Testis (tissue), 2 donors: ENCODE results near the gene CACNA1C.

Source experiments
- CTCF ChIP-seq, 3 experiments: fragments of 450-650 bp in 2 of 3; fragments of 200-600 bp in 1 of 3; sonication (generic) in 1 of 3; IDR thresholded peaks; one replicate each; pipeline ENCODE4 v1.5.1; 2016 to 2019; ENCODE audit warnings: antibody characterized with exemption in 3 of 3, mild to moderate bottlenecking in 2 of 3, moderate library complexity in 1 of 3
- POLR2A ChIP-seq: fragments of 450-650 bp; IDR thresholded peaks from one replicate; pipeline ENCODE4 v1.6.1; 2017; ENCODE audit warnings: antibody characterized with exemption, mild to moderate bottlenecking, moderate library complexity

- TF ChIP-seq CTCF (IDR thresholded peaks at IDR 0.05), result no peak
- no peak for TF ChIP-seq POLR2A
These were observed 358.2 kb downstream of the CACNA1C start for GRCh38 chr12:2411011-2411410.
